ENCODE measurements around the gene ATP8B4.

The ATP8B4 gene

DNA sequence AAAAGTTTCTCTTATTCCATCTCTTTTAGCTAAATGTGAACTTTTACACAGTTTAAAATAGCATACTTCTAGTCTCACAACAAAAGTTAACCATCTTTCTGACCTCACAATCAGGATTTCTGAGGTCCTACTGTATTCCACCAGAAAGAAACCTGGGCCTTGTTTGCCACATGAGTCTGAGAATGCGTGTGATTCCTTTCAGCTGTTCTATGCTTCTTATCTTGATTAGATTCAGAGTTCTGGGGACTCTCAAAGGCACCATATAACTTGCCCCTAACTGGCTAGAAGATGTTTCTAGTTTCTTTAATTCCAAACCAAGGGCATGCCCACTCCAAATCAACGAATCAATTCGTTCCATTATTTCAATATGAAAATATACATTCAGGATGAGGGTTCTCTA, 131.1 kb downstream of the ATP8B4 start:
- no peak for DNase-seq (ENCODE audit: extremely low read depth, low read depth)
- no peak overlapping the region for H3K4me3 ChIP-seq (replicated peaks; ENCODE audit: low read depth, low read length)
- TF ChIP-seq, protein P1, sequence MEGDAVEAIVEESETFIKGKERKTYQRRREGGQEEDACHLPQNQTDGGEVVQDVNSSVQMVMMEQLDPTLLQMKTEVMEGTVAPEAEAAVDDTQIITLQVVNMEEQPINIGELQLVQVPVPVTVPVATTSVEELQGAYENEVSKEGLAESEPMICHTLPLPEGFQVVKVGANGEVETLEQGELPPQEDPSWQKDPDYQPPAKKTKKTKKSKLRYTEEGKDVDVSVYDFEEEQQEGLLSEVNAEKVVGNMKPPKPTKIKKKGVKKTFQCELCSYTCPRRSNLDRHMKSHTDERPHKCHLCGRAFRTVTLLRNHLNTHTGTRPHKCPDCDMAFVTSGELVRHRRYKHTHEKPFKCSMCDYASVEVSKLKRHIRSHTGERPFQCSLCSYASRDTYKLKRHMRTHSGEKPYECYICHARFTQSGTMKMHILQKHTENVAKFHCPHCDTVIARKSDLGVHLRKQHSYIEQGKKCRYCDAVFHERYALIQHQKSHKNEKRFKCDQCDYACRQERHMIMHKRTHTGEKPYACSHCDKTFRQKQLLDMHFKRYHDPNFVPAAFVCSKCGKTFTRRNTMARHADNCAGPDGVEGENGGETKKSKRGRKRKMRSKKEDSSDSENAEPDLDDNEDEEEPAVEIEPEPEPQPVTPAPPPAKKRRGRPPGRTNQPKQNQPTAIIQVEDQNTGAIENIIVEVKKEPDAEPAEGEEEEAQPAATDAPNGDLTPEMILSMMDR (IDR thresholded peaks at IDR 0.05; ENCODE audit: low read depth, low read length, missing control alignments) = no peak

GRCh38 chr15:49987198-49987785, 131.7 kb downstream of the ATP8B4 start:
- TF ChIP-seq, protein P1 (IDR thresholded peaks at IDR 0.05; ENCODE audit: low read depth, low read length, missing control alignments) = no peak
- no peak overlapping the region for H3K4me3 ChIP-seq (replicated peaks; ENCODE audit: low read depth, low read length)
- no peak for DNase-seq (ENCODE audit: extremely low read depth, low read depth)

- no peak overlapping the region for H3K4me3 ChIP-seq (replicated peaks; ENCODE audit: low read depth, low read length)
- DNase-seq (ENCODE audit: extremely low read depth, low read depth) = no peak
- TF ChIP-seq, protein P1 (IDR thresholded peaks at IDR 0.05; ENCODE audit: low read depth, low read length, missing control alignments) = no peak
These were observed 132.7 kb downstream of the ATP8B4 start for GRCh38 chr15:49986326-49986725.

DNA sequence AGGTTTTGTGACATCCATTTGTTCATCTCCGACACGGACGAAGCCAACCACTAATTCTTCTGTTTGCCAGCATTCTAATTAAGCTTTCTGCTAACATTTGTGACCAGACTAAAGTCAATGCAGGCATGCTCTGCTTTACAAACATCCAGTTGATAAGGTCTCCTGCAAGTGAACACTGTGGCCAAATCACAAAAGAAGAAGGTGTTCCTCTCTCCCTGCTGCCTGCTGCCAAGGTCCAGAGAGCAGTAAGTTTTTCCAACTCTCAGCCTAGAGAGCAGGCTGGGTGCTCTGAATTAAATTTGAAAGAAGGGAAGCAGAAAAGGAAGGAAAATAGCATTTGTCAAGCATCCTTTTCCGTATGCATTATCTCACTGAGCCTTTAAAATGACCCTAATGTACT, 133.6 kb downstream of the ATP8B4 start:
- TF ChIP-seq, protein P1 (IDR thresholded peaks at IDR 0.05; ENCODE audit: low read depth, low read length, missing control alignments) = no peak
- DNase-seq (ENCODE audit: extremely low read depth, low read depth) = no peak
- H3K4me3 ChIP-seq (replicated peaks; ENCODE audit: low read depth, low read length) = no peak overlapping the region

DNA sequence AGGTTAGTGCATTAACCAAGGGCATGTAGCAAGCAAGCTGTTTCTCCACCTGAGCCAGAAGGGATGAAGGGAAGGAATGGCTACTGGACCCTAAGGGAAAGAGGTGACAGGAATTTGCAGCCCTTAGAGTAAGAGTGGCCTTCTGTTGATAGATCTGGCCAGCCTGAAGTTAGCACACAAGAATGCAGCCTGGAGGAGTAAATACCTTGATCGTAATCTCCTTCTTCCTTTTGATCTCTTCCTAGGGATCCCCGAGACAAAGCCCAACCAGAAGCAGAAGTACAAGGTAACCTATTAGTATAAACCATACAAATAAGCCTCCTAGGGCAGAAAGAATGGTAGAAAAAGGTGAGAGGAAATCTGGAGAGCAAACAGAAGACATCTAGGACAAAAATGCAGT, 134.6 kb downstream of the ATP8B4 start:
- no peak overlapping the region for H3K4me3 ChIP-seq (replicated peaks; ENCODE audit: low read depth, low read length)
- DNase-seq (ENCODE audit: extremely low read depth, low read depth) = no peak
- TF ChIP-seq, protein P1 (IDR thresholded peaks at IDR 0.05; ENCODE audit: low read depth, low read length, missing control alignments) = no peak

- TF ChIP-seq, protein P1 (IDR thresholded peaks at IDR 0.05; ENCODE audit: low read depth, low read length, missing control alignments) = no peak
- no peak for DNase-seq (ENCODE audit: extremely low read depth, low read depth)
- no peak overlapping the region for H3K4me3 ChIP-seq (replicated peaks; ENCODE audit: low read depth, low read length)
These were observed 136.4 kb downstream of the ATP8B4 start for GRCh38 chr15:49982584-49982983.
